ENCODE data around the gene ZNF181. TPM values are rescaled to one million over a fixed set of nuclear protein-coding genes. Genes with fewer than 3 reads are reported as not detected.

ZNF181 gene
- total RNA-seq, 4 donors from 2014 or later = 18.6 to 47.6 (median 28.5) TPM

DNA sequence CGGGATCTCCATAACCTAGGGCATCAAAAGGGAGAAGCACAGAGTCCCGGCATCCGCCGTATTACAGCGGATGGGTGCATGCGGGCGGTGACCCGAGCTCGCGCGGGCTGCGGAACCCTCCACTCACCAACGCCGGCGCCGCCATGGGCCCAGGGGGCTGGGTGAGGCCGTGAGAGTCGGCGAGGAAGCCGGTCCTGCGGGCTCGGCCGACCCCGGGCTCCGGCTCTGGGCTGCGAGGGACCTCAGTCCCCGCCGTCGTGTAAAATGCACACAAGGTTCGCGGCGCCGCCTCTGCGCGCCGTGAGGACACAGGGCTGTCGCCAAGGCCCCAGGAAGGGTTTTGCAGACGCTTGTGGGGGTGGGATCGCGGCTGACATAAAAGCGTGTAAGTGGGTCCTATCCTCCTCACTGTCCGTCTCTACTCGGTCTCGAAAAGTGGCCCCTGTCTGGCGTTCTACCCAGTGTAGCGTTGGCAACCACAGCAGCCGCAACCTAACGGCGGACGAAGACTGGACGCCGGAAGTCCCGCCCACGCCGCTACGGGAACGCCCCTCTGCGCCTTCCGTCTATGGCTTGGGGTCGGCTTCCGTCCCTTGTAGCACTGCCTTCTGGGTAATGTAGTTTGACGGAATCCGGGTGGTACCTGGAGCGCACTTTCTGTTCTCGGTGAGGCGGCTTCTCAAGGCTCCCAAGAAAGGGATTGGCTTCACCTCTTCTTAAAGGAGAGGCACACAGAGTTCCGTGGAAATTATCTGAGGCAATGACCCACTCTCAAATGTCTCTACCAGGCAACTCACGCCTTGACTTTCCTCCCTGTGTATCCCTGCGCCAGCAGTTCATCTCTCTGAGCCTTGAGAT lies 38.9 kb downstream of the ZNF181 start, which contains the start of gene ZNF599:
Gene ZNF599, minus strand, starts transcription at position 519 of the 858 bp plus-strand sequence. Its CDS starts 374 bp downstream, at position 145.
- 25 to 58% methylated on average over 3 to 5 of the region's 69 CpGs for WGBS, 2 donors (ENCODE audit: low coverage in 1 of 2)
- ATAC-seq = peak; percentile 99

DNA sequence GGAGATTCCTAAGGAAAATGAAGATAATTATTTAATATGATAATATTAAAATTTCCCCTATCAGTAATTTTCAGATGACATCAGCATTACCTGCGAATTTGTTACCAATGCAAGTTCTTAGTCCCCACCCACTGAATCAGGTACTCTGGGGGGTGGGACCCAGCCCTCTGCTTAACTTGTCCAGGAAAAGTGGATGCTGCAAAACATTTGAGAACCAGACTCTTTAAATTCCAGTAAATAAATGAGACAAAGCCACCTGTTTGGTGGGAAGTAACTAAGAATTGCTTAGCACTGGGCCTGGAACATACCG lies 39.5 kb downstream of the ZNF181 start:
- H3K27me3 ChIP-seq = peaks cover 15% of the 10 kb centered on the region
- ATAC-seq = no peak

More for the DNA sequence above, 38.9 kb downstream of the ZNF181 start, which contains the start of gene ZNF599:
- Histone ChIP-seq H3K9me3 (no peaks in the 10 kb centered on the region), H3K27ac (peak within 1 kb of the TSS in 3 of 4 donors; percentile 81 to 86 (median 84)), H3K4me1 (peaks cover 0 to 19% (median 5%) of the 10 kb centered on the region in 3 donors), H3K4me3 (peak within 1 kb of the TSS; percentile 70 to 91), H3K36me3 (peaks cover 0 to 30% of the 10 kb centered on the region in 2 donors), H3K27me3 (peaks cover 15% of the 10 kb centered on the region)
- TF ChIP-seq, protein P1, sequence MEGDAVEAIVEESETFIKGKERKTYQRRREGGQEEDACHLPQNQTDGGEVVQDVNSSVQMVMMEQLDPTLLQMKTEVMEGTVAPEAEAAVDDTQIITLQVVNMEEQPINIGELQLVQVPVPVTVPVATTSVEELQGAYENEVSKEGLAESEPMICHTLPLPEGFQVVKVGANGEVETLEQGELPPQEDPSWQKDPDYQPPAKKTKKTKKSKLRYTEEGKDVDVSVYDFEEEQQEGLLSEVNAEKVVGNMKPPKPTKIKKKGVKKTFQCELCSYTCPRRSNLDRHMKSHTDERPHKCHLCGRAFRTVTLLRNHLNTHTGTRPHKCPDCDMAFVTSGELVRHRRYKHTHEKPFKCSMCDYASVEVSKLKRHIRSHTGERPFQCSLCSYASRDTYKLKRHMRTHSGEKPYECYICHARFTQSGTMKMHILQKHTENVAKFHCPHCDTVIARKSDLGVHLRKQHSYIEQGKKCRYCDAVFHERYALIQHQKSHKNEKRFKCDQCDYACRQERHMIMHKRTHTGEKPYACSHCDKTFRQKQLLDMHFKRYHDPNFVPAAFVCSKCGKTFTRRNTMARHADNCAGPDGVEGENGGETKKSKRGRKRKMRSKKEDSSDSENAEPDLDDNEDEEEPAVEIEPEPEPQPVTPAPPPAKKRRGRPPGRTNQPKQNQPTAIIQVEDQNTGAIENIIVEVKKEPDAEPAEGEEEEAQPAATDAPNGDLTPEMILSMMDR (IDR thresholded peaks at IDR 0.05) = no peak
- TF ChIP-seq POLR2A (IDR thresholded peaks at IDR 0.05) = peak; percentile 24 to 52
- TF ChIP-seq EP300 (IDR thresholded peaks at IDR 0.05) = no peak
- peak; percentile 91 for TF ChIP-seq POLR2AphosphoS5 (IDR thresholded peaks at IDR 0.05)

DNA sequence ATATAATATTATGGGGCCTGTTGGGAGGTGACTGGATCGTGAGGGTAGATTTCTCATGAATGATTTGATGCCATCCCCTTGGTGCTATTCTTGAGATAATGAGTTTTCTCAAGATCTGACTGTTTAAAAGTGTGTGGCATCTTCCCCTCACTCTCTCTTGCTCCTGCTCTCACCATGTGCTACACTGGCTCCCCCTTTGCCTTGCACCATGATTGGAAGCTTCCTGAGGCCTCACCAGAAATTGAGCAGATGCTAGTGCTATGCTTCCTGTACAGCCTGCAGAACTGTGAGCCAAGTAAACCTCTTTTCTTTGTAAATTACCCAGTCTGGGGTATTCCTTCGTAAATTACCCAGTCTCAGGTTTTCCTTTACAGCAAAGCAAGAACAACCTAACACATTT lies 40.8 kb downstream of the ZNF181 start:
- WGBS, 2 donors (ENCODE audit: low coverage in 1 of 2) = 67 to 80% methylated on average over 1 to 2 of the region's 2 CpGs
- Histone ChIP-seq H3K36me3 (peaks cover 0 to 11% of the 10 kb centered on the region in 2 donors), H3K4me1 (peaks cover 0 to 19% (median 5%) of the 10 kb centered on the region in 3 donors), H3K9me3 (no peaks in the 10 kb centered on the region), H3K27ac (no peak overlapping the region), H3K27me3 (peaks cover 15% of the 10 kb centered on the region), H3K4me3 (no peak overlapping the region)
- TF ChIP-seq POLR2AphosphoS5 (IDR thresholded peaks at IDR 0.05) (no peak), POLR2A (IDR thresholded peaks at IDR 0.05) (no peak), EP300 (IDR thresholded peaks at IDR 0.05) (no peak)
- TF ChIP-seq, protein P1 (IDR thresholded peaks at IDR 0.05) = no peak
- no peak for ATAC-seq

More for the DNA sequence above, 39.5 kb downstream of the ZNF181 start:
- peaks cover 0 to 24% of the 10 kb centered on the region in 2 donors for H3K36me3 ChIP-seq
- WGBS, 2 donors (ENCODE audit: low coverage in 1 of 2) = 69 to 77% methylated on average over 2 of the region's 2 CpGs
- H3K4me3 ChIP-seq = peak overlapping the region; percentile 70 to 91
- TF ChIP-seq EP300 (IDR thresholded peaks at IDR 0.05) (no peak), POLR2A (IDR thresholded peaks at IDR 0.05) (no peak), POLR2AphosphoS5 (IDR thresholded peaks at IDR 0.05) (no peak)
- TF ChIP-seq, protein P1 (IDR thresholded peaks at IDR 0.05) = no peak
- H3K27ac ChIP-seq = peak overlapping the region in 2 of 4 donors; percentile 84 to 86
- no peaks in the 10 kb centered on the region for H3K9me3 ChIP-seq
- H3K4me1 ChIP-seq = peaks cover 0 to 19% (median 5%) of the 10 kb centered on the region in 3 donors

DNA sequence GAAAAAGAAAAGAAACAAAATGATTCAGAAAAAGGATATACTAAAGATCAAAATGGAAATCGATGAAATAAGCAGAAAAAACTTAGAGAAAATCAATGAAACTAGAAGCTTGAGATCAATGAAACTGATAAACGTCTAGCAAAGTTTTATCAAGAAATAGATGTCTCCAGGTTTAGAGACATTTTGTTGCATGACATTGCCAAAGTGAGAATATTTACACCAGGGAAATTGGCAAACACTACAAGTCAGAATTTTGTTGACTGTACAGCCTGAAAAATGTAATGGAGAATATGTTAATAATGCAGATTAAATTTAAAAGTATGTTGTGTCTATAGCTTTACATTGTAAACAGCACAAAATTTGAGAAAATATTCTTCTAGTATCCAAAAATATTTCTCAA lies 44.3 kb downstream of the ZNF181 start:
- Histone ChIP-seq H3K36me3 (no peaks in the 10 kb centered on the region), H3K4me1 (peaks cover 0 to 3% (median 0%) of the 10 kb centered on the region in 3 donors), H3K27ac (no peak overlapping the region), H3K4me3 (no peak overlapping the region), H3K27me3 (peaks cover 15% of the 10 kb centered on the region), H3K9me3 (no peaks in the 10 kb centered on the region)
- TF ChIP-seq POLR2A (IDR thresholded peaks at IDR 0.05) (no peak), EP300 (IDR thresholded peaks at IDR 0.05) (no peak), POLR2AphosphoS5 (IDR thresholded peaks at IDR 0.05) (no peak)
- TF ChIP-seq, protein P1 (IDR thresholded peaks at IDR 0.05) = no peak
- no peak for ATAC-seq
- WGBS, 2 donors (ENCODE audit: low coverage in 1 of 2) = 63 to 81% methylated on average over 2 of the region's 2 CpGs

All from gastroesophageal sphincter (tissue), 4 donors.